IgD-negative memory B cell (primary cell): ENCODE measurements around the gene PSEN2. TPM values are rescaled to one million over a fixed set of nuclear protein-coding genes. Genes with fewer than 3 reads are reported as not detected.
A peak's percentile ranks its signal among the peaks of the same experiment; 100 is the strongest.
"Not testable (repeated sequence)": the region's sequence is repeated elsewhere in the genome, so short reads cannot be mapped to it uniquely, and the experiment has no call there.

ENCODE experiments used
- H3K27ac Mint-ChIP-seq, 3 donors: one replicate each; pipeline ENCODE4 v1.8.0; 2020 to 2022; ENCODE audit warnings: mild to moderate bottlenecking in 3 of 3, mixed read lengths in 3 of 3, moderate library complexity in 1 of 3
- H3K27me3 Mint-ChIP-seq: one replicate; pipeline ENCODE4 v1.8.0; 2021; ENCODE audit warnings: mixed read lengths
- H3K36me3 Mint-ChIP-seq: one replicate; pipeline ENCODE4 v1.8.0; 2020; ENCODE audit warnings: mild to moderate bottlenecking, mixed read lengths
- H3K4me1 Mint-ChIP-seq, 3 donors: one replicate each; pipeline ENCODE4 v1.8.0; 2020 to 2022; ENCODE audit warnings: mixed read lengths in 3 of 3, mild to moderate bottlenecking in 1 of 3
- H3K4me3 Mint-ChIP-seq, 4 donors: one replicate each; pipeline ENCODE4 v1.8.0; 2020 to 2022; ENCODE audit warnings: mild to moderate bottlenecking in 4 of 4, mixed read lengths in 4 of 4, moderate library complexity in 3 of 4
- H3K9me3 Mint-ChIP-seq, 3 donors: one replicate each; pipeline ENCODE4 v1.8.0; 2020 to 2021; ENCODE audit warnings: mixed read lengths in 3 of 3, mild to moderate bottlenecking in 1 of 3
- polyA plus RNA-seq: library from polyadenylated mRNA; unstranded; fragments of 300-500 nt; fragmentation: Illumina TruSeq; gene quantifications from one replicate; pipeline ENCODE4 v1.2.3, GENCODE V29; 2021

PSEN2 gene
- polyA plus RNA-seq, 1 donor from 2014 or later: 16.1 TPM

GRCh38 chr1:226902601-226903000 lies 32.2 kb downstream of the PSEN2 start:
- no peaks in the 10 kb centered on the region for H3K9me3 Mint-ChIP-seq
- no peak overlapping the region for H3K4me3 Mint-ChIP-seq
- no peak overlapping the region for H3K27ac Mint-ChIP-seq
- H3K4me1 Mint-ChIP-seq: peaks cover 0 to 2% (median 0%) of the 10 kb centered on the region in 3 donors
- H3K36me3 Mint-ChIP-seq: peaks cover 13% of the 10 kb centered on the region
- H3K27me3 Mint-ChIP-seq: no peaks in the 10 kb centered on the region

- H3K9me3 Mint-ChIP-seq: no peaks in the 10 kb centered on the region
- H3K27ac Mint-ChIP-seq: no peak overlapping the region
- peaks cover 7% of the 10 kb centered on the region for H3K36me3 Mint-ChIP-seq
- H3K4me1 Mint-ChIP-seq: peaks cover 0 to 2% (median 0%) of the 10 kb centered on the region in 3 donors
- no peaks in the 10 kb centered on the region for H3K27me3 Mint-ChIP-seq
- H3K4me3 Mint-ChIP-seq: no peak overlapping the region
Observed at GRCh38 chr1:226903819-226904716, 33.7 kb downstream of the PSEN2 start.

DNA sequence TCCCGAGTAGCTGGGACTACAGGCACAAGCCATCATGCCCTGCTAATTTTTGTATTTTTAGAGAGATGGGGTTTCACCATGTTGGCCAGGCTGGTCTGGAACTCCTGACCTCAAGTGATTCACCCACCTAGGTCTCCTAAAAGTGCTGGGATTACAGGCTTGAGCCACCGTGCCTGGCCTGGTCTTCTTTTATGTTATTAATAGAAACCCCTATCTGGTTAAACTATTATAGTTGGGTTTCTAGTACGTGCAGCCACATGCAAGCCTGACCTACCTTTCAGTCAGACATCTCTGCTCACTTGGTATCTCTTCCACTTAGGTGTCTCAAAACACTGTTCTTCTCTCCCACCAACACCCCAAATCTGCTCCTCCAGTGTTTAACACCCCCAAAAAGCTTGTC lies 34.4 kb downstream of the PSEN2 start:
- peaks cover 0 to 2% (median 0%) of the 10 kb centered on the region in 3 donors for H3K4me1 Mint-ChIP-seq
- H3K27ac Mint-ChIP-seq: no peak overlapping the region
- no peaks in the 10 kb centered on the region for H3K27me3 Mint-ChIP-seq
- H3K36me3 Mint-ChIP-seq: peaks cover 6% of the 10 kb centered on the region
- no peaks in the 10 kb centered on the region for H3K9me3 Mint-ChIP-seq
- H3K4me3 Mint-ChIP-seq: no peak overlapping the region

- no peak overlapping the region for H3K4me3 Mint-ChIP-seq
- H3K4me1 Mint-ChIP-seq: peaks cover 0 to 2% (median 0%) of the 10 kb centered on the region in 3 donors
- H3K9me3 Mint-ChIP-seq: no peaks in the 10 kb centered on the region
- H3K36me3 Mint-ChIP-seq: peaks cover 8% of the 10 kb centered on the region
- no peaks in the 10 kb centered on the region for H3K27me3 Mint-ChIP-seq
- H3K27ac Mint-ChIP-seq: no peak overlapping the region
Observed at GRCh38 chr1:226908419-226908818, 38.0 kb downstream of the PSEN2 start.

DNA sequence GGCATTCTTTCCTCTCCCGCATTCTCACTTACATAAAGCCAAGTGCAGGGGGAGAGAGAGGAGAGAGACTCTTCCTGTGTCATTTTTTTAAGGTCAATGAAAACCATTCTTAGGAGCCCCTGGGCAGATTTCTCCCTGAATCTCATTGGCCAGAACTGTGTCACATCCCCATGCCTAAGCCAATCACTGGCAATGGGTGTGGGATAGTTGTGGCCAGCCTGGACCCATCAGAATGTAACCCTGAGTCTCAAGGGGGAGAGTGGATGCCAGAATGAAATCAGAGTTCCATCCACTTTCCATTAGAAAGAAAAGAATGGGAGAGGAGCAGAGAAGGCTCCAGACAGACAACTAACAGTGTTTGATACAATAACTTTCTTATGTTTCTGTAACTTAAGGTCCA lies 38.5 kb downstream of the PSEN2 start:
- H3K9me3 Mint-ChIP-seq: no peaks in the 10 kb centered on the region
- peaks cover 0 to 2% (median 0%) of the 10 kb centered on the region in 3 donors for H3K4me1 Mint-ChIP-seq
- H3K27me3 Mint-ChIP-seq: no peaks in the 10 kb centered on the region
- no peak overlapping the region for H3K27ac Mint-ChIP-seq
- H3K4me3 Mint-ChIP-seq: no peak overlapping the region
- peaks cover 8% of the 10 kb centered on the region for H3K36me3 Mint-ChIP-seq

DNA sequence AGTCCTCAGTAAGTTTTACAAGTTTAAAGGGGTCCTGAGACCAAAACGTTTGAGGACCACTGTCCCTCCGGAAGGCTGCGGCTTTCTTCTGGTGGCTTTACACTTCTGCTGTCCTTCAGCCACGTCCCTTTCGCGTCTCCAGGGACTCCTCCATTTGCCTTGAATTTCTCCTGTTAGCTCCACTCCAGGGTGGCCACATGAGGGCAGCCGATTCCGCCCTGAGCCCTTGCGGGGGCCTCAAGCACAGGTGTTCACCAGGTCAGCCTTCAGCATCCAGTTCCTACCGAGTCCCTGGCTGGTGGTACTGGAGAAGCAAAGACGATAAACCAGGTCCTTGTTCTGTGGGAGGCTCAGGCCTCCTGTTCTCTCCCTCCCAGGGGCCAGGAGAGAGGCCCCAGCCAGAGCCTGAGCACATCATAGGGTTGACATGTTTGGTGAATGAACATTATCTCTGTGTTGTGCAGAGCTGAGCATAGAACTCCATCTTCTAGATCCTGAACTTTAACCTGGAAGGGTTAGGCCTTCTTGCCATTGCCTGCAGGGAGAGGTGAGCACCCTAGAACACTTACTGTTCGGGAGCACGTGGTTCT lies 42.3 kb downstream of the PSEN2 start:
- peaks cover 9% of the 10 kb centered on the region for H3K36me3 Mint-ChIP-seq
- H3K9me3 Mint-ChIP-seq: no peaks in the 10 kb centered on the region
- H3K4me3 Mint-ChIP-seq: no peak overlapping the region
- no peaks in the 10 kb centered on the region for H3K27me3 Mint-ChIP-seq
- H3K4me1 Mint-ChIP-seq: no peaks in the 10 kb centered on the region
- H3K27ac Mint-ChIP-seq: no peak overlapping the region

- H3K9me3 Mint-ChIP-seq: no peaks in the 10 kb centered on the region
- peaks cover 8% of the 10 kb centered on the region for H3K36me3 Mint-ChIP-seq
- H3K27ac Mint-ChIP-seq: no peak overlapping the region
- H3K27me3 Mint-ChIP-seq: no peaks in the 10 kb centered on the region
- H3K4me1 Mint-ChIP-seq: no peaks in the 10 kb centered on the region
- H3K4me3 Mint-ChIP-seq: no peak overlapping the region
Observed at GRCh38 chr1:226915672-226915995, 45.2 kb downstream of the PSEN2 start.

DNA sequence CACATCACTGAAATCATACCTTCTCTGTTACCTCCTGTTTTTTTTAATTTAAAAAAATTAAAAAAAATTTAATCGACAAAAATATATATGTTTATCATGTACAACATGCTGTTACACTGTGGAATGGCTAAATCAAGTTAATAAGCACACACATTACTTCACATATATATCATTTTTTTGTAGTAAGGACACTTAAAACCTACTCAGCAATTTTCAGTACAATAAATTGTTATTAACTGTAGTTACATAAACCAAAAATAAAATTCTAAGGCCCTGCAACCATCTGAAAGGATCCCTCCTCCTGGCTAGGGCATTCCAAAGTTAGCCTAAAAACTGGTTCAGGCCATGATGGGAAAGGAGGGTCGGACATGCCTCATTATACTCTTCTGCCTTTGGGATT lies 46.1 kb downstream of the PSEN2 start:
- Mint-ChIP-seq H3K27ac (no peak overlapping the region), H3K4me1 (no peaks in the 10 kb centered on the region), H3K4me3 (no peak overlapping the region), H3K27me3 (no peaks in the 10 kb centered on the region), H3K36me3 (peaks cover 8% of the 10 kb centered on the region), H3K9me3 (no peaks in the 10 kb centered on the region)

DNA sequence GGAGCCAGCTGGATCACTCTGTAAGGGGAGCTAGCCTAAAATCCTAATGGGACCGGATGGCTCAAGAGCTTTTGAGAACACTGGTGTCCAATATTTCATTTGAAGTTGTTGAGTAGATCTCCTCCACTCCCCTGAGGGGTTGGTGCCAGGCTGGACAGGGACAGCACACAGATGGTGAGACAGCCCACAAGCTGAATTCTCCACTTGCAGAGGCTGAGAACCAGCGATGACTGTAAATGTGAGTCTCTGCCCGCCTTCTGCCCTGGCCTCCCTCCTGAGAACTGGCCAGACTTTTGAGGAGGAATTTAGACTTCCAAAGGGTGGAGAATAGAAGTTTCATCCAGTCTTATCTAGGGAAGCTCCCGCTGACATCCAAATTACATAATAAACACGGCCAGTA lies 49.2 kb downstream of the PSEN2 start:
- H3K9me3 Mint-ChIP-seq: no peaks in the 10 kb centered on the region
- H3K4me1 Mint-ChIP-seq: no peaks in the 10 kb centered on the region
- no peak overlapping the region for H3K4me3 Mint-ChIP-seq
- H3K36me3 Mint-ChIP-seq: peaks cover 12% of the 10 kb centered on the region
- H3K27ac Mint-ChIP-seq: no peak overlapping the region
- no peaks in the 10 kb centered on the region for H3K27me3 Mint-ChIP-seq

DNA sequence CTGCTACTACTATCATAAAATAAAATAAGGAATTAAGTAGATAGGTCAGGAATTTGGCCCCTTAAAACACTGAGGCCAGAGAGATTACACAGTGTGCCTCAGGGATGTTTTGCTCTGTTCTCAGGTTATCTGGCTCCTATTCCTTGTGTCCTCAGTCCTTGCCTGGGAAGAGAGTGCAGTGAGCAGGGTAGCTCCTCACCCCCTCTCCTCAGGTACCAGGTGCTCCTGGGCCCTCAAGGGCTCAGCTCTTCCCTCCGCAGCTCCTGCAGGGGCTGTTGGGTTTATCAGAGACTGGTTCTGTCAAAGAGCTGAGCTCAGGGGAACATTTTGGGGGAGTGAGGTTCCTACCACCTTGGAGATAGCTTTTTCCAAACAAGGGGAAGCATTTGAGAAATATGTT lies 49.6 kb downstream of the PSEN2 start:
- no peaks in the 10 kb centered on the region for H3K4me1 Mint-ChIP-seq
- H3K27me3 Mint-ChIP-seq: no peaks in the 10 kb centered on the region
- no peak overlapping the region for H3K27ac Mint-ChIP-seq
- no peaks in the 10 kb centered on the region for H3K9me3 Mint-ChIP-seq
- H3K36me3 Mint-ChIP-seq: peaks cover 12% of the 10 kb centered on the region
- no peak overlapping the region for H3K4me3 Mint-ChIP-seq

DNA sequence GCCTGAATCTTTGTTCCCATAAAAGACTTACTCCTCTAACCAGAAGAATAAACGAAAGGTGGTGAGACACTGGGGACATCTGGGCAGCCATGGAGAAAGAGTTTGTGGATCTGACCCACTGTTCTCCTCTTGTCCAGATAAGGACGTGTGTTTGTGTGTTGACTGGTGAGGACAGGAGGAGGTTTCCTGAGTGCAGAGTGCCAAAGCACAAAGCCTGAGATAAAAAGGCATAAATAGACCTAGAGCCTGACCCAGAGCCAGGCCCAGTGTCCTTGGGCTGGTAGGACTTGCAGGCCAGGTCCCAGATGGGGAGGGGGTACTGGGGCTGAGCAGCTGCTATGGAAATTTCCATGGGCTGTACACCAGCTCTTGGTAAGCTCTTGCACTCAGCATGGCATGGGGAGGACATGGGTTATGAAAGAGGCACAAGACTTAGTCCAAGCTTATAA lies 50.1 kb downstream of the PSEN2 start:
- Mint-ChIP-seq H3K27ac (no peak overlapping the region), H3K4me3 (no peak overlapping the region), H3K4me1 (no peaks in the 10 kb centered on the region), H3K9me3 (no peaks in the 10 kb centered on the region), H3K27me3 (no peaks in the 10 kb centered on the region), H3K36me3 (peaks cover 12% of the 10 kb centered on the region)

DNA sequence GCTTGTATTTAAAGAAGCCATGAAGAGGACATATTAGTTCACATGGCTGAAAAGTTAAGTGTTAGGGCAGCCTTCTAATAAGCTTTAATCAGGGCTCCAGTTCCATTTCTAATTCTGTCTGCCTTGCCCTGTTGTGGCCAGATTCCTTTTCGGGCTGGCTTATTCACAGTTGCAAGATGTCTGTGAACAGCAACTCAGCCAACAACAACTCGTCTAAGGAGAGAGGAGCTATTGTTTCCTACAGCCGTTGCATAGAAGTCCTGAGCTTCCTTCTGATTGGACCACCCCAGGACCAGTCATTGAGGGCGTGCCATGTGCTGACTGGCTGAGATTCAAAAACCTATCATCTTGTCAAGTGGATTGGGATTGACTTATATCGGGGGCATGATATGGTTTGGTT lies 51.1 kb downstream of the PSEN2 start:
- Mint-ChIP-seq H3K27ac (no peak overlapping the region), H3K27me3 (no peaks in the 10 kb centered on the region), H3K4me3 (no peak overlapping the region), H3K36me3 (peaks cover 14% of the 10 kb centered on the region), H3K9me3 (no peaks in the 10 kb centered on the region), H3K4me1 (no peaks in the 10 kb centered on the region)

GRCh38 chr1:226929260-226930111 lies 59.1 kb downstream of the PSEN2 start:
- H3K27ac Mint-ChIP-seq, H3K27me3 Mint-ChIP-seq, H3K4me1 Mint-ChIP-seq, H3K36me3 Mint-ChIP-seq, H3K4me3 Mint-ChIP-seq: not testable (repeated sequence)
- H3K9me3 Mint-ChIP-seq: peaks cover 1 to 10% (median 1%) of the 10 kb centered on the region in 3 donors

DNA sequence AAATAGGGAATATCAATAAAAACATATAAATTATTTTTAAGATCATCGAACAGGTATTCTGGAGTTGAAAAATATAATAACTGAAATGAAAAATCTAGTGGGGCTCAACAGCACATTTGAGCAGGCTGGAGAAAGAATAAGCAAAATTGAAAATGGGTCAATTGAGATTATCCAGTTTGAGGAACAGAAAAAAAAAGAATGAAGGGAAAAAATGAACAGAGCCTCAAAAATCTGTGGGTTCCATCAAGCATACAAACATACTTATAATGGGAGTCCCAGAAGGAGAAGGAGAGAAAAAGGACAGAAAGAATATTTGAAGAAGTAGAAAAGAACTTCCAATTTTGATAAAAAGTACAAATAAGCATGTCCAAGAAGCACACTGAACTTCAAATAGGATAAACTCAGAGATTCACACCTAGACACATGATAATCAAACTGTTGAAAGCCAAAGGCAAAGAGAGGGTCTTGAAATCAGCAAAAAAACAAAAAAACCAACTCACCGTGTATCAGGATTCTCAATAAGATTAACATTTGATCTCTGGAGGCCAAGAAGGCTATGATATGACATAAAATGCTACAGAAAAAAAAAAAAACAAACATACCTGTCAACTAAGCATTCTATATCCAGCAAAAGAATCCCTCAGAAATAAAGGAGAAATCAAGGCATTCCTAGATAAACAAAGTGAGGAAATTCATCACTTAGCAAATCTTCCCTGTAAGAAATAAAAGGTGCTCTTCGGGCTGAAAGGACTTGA lies 64.2 kb downstream of the PSEN2 start:
- Mint-ChIP-seq H3K27me3 (no peaks in the 10 kb centered on the region), H3K4me1 (peaks cover 4 to 11% (median 5%) of the 10 kb centered on the region in 3 donors), H3K36me3 (peaks cover 4% of the 10 kb centered on the region), H3K27ac (peak overlapping the region in 1 of 3 donors; percentile 64), H3K4me3 (peak overlapping the region in 2 of 4 donors; percentile 13 to 61), H3K9me3 (peaks cover 4 to 14% (median 10%) of the 10 kb centered on the region in 3 donors)
